Kidney (tissue), 14 donors: ENCODE data around the gene COL23A1. TPM values are rescaled to one million over a fixed set of nuclear protein-coding genes. Genes with fewer than 3 reads are reported as not detected.

ENCODE experiments used
- DNase-seq, 5 donors: peaks; one replicate each; pipeline ENCODE4 v3.0.0-alpha.2; 2013 to 2020
- FAIRE-seq: peaks from 2 replicates; lab custom pipeline; 2012; peaks lifted over from hg19 to GRCh38; lab: Jason Lieb, UNC
- H3K27ac ChIP-seq, 2 donors: one replicate each; pipeline ENCODE4 v1.7.0; 2013; ENCODE audit warnings: low read depth in 2 of 2, low read length in 2 of 2, inconsistent platforms in 1 of 2
- H3K27me3 ChIP-seq: one replicate; pipeline ENCODE4 v1.7.1; 2013; ENCODE audit warnings: low read length, inconsistent platforms; ENCODE audit not compliant: control insufficient read depth, insufficient read depth
- H3K36me3 ChIP-seq, 3 donors: one replicate each; pipeline versions ENCODE4 v1.7.0 to v1.7.1; 2013; ENCODE audit warnings: low read length in 3 of 3, control low read depth in 1 of 3, inconsistent platforms in 1 of 3; ENCODE audit not compliant: insufficient read depth in 3 of 3, control insufficient read depth in 2 of 3
- H3K4me1 ChIP-seq, 3 donors: one replicate each; pipeline versions ENCODE4 v1.7.0 to v1.7.1; 2013; ENCODE audit warnings: low read length in 3 of 3, inconsistent platforms in 1 of 3, low read depth in 1 of 3; ENCODE audit not compliant: control insufficient read depth in 2 of 3, insufficient read depth in 2 of 3
- H3K4me3 ChIP-seq, 3 donors: one replicate each; pipeline versions ENCODE4 v1.7.0 to v1.8.1; 2013; ENCODE audit warnings: low read length in 3 of 3, control low read depth in 1 of 3, inconsistent platforms in 1 of 3
- H3K9ac ChIP-seq, 3 donors: one replicate each; pipeline versions ENCODE4 v1.7.0 to v1.7.1; 2013; ENCODE audit warnings: low read length in 3 of 3, control low read depth in 1 of 3, inconsistent platforms in 1 of 3
- H3K9me3 ChIP-seq, 3 donors: one replicate each; pipeline versions ENCODE4 v1.7.0 to v1.7.1; 2013; ENCODE audit warnings: low read length in 3 of 3, control low read depth in 1 of 3, inconsistent platforms in 1 of 3; ENCODE audit not compliant: control insufficient read depth in 2 of 3, insufficient read depth in 1 of 3
- CTCF ChIP-seq: IDR thresholded peaks from 3 replicates; pipeline ENCODE4 v1.5.1; 2012; ENCODE audit warnings: mild to moderate bottlenecking, moderate library complexity, borderline replicate concordance; ENCODE audit not compliant: insufficient read depth; ENCODE audit errors: extremely low read depth
- intact Hi-C: fragments of 100-400 bp; cut with DNase I; formaldehyde crosslinking; loops from one replicate; pipeline ENCODE4 v1.11.1; 2022
- polyA plus RNA-seq: library from polyadenylated mRNA; stranded (reverse); fragments of 350-450 nt; fragmentation: Illumina TruSeq; extraction: RNeasy Lipid Tissue Mini Kit (QIAGEN cat#74804); gene quantifications from one replicate; pipeline ENCODE4 v1.2.3, GENCODE V29; 2014; ENCODE audit warnings: low read depth, low replicate concordance; ENCODE audit not compliant: insufficient read depth
- total RNA-seq: library from RNA; stranded (reverse); fragmentation: NEBNext Ultra II Directional; extraction: Animal tissue kit (Norgen Biotek cat#: 25700); gene quantifications from one replicate; pipeline ENCODE4 v1.2.1, GENCODE V29; 2021
- donor health status: control.
- donor health status: control.
- donor health status: control.
- donor health status: control.
- donor health status: control.
- donor health status: DM: yes; HTN: yes; CAD: no.
- donor health status: Normal renal cell carcinoma (clear cell type).

Gene COL23A1
- total and polyA plus RNA-seq, 2 donors from 2014 or later: 4.1 to 8.7 TPM

- intact Hi-C loops: no loop called here
- H3K27me3 ChIP-seq: no peaks in the 10 kb centered on the region
- no peaks in the 10 kb centered on the region for H3K4me1 ChIP-seq
- no peaks in the 10 kb centered on the region for H3K36me3 ChIP-seq
- H3K9ac ChIP-seq: no peak overlapping the region
- no peak overlapping the region for H3K27ac ChIP-seq
- TF ChIP-seq CTCF: no peak
- H3K4me3 ChIP-seq: no peak overlapping the region
- H3K9me3 ChIP-seq: no peaks in the 10 kb centered on the region
- FAIRE-seq: no peak
- DNase-seq: peak in 1 of 5 donors; percentile 37
Observed at GRCh38 chr5:178415353-178415752, 174.8 kb downstream of the COL23A1 start.

GRCh38 chr5:178413988-178414387 lies 176.2 kb downstream of the COL23A1 start:
- no peak overlapping the region for H3K9ac ChIP-seq
- TF ChIP-seq CTCF: no peak
- DNase-seq (peak in 1 of 5 donors; percentile 26), FAIRE-seq (no peak)
- peaks cover 0 to 4% (median 0%) of the 10 kb centered on the region in 3 donors for H3K9me3 ChIP-seq
- H3K27ac ChIP-seq: no peak overlapping the region
- H3K4me3 ChIP-seq: no peak overlapping the region
- intact Hi-C loops: no loop called here
- H3K27me3 ChIP-seq: no peaks in the 10 kb centered on the region
- no peaks in the 10 kb centered on the region for H3K36me3 ChIP-seq
- H3K4me1 ChIP-seq: no peaks in the 10 kb centered on the region

- Histone ChIP-seq H3K36me3 (no peaks in the 10 kb centered on the region), H3K27me3 (no peaks in the 10 kb centered on the region), H3K27ac (no peak overlapping the region), H3K9ac (no peak overlapping the region), H3K4me3 (no peak overlapping the region), H3K4me1 (no peaks in the 10 kb centered on the region), H3K9me3 (peaks cover 0 to 14% (median 0%) of the 10 kb centered on the region in 3 donors)
- no peak for TF ChIP-seq CTCF
- DNase-seq (no peak), FAIRE-seq (no peak)
- intact Hi-C loops: no loop called here
Observed at GRCh38 chr5:178411083-178411482, 179.1 kb downstream of the COL23A1 start.

- intact Hi-C loops: no loop called here
- no peaks in the 10 kb centered on the region for H3K27me3 ChIP-seq
- no peak overlapping the region for H3K27ac ChIP-seq
- no peak for TF ChIP-seq CTCF
- FAIRE-seq (no peak), DNase-seq (no peak)
- H3K4me3 ChIP-seq: no peak overlapping the region
- no peak overlapping the region for H3K9ac ChIP-seq
- peaks cover 0 to 14% (median 0%) of the 10 kb centered on the region in 3 donors for H3K9me3 ChIP-seq
- H3K4me1 ChIP-seq: no peaks in the 10 kb centered on the region
- H3K36me3 ChIP-seq: no peaks in the 10 kb centered on the region
Observed at GRCh38 chr5:178407646-178408045, 182.5 kb downstream of the COL23A1 start.
